ENCODE measurements around the gene CDC25B. TPM values are rescaled to one million over a fixed set of nuclear protein-coding genes. Genes with fewer than 3 reads are reported as not detected.

Gene CDC25B
- total and polyA plus RNA-seq, 10 of the 15 experiments (the other 5 are each of a cell fraction or from before 2014, with no cell fraction given): 4.6 to 58.8 (median 24.6) TPM

DNA sequence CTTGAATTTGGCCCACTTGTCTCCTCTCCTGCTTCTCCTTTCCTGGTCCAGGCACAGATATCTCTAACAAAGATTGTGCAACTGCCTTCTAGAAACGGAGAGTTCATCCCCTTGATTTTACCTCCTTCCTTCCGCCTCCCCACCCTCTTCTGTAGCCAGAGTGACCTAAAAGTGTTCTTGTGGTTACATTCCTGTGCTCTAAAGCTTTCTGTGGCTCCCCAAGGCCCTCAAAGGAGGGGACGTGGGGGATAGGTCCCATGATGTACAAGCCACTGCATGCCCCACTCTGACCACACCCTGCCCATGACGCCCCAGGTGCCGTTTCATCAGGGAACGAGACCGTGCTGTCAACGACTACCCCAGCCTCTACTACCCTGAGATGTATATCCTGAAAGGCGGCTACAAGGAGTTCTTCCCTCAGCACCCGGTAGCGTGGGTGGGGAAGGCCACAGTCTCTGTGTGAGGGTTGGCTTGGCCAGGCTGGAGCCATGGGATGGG, 8.2 kb downstream of the CDC25B start:
- DNase-seq (ENCODE audit: low read depth, low spot score): no peak
- Histone ChIP-seq H3K27me3 (replicated peaks in 1 of 2; ENCODE audit: control insufficient read depth in 2 of 2, insufficient read depth in 2 of 2, low read length in 1 of 2) (no peaks in the 10 kb centered on the region), H3K4me3 (no peak overlapping the region), H3K36me3 (ENCODE audit: control insufficient read depth in 2 of 2, insufficient read depth in 2 of 2, low read length in 1 of 2) (peaks cover 23 to 28% of the 10 kb centered on the region in 2 experiments), H3K9me3 (replicated peaks; ENCODE audit: control insufficient read depth, insufficient read depth, low read length) (no peaks in the 10 kb centered on the region), H2AFZ (ENCODE audit: control insufficient read depth, low read depth, low read length) (no peak overlapping the region), H3K79me2 (ENCODE audit: control insufficient read depth, insufficient read depth, low read length) (peaks cover 2% of the 10 kb centered on the region), H3K4me1 (ENCODE audit: control insufficient read depth, insufficient read depth, low read length) (peaks cover 21% of the 10 kb centered on the region), H3K4me2 (ENCODE audit: control insufficient read depth, insufficient read depth) (no peak overlapping the region), H4K20me1 (ENCODE audit: control insufficient read depth, insufficient read depth) (no peaks in the 10 kb centered on the region), H3K27ac (ENCODE audit: control insufficient read depth, insufficient read depth) (no peak overlapping the region), H3K9ac (ENCODE audit: control insufficient read depth, insufficient read depth, low read length) (no peak overlapping the region)
- ChIA-PET RAD21 (ENCODE audit: unreplicated experiment) (interaction anchor here (1.4 kb wide), 1 partner anchor 16 kb away, joined by 3 read pairs; the partner anchor contains the start of gene AP5S1), SMC1A (ENCODE audit: uncharacterized antibody, unreplicated experiment) (interaction anchor here (1.5 kb wide), 1 partner anchor 14 kb away, joined by 4 read pairs; no protein-coding TSS in a partner anchor), CTCF (no interaction called here), POLR2A (no interaction called here)
- TF ChIP-seq EP300 (IDR thresholded peaks at IDR 0.05; ENCODE audit: borderline replicate concordance in 1 of 2, control insufficient read depth in 1 of 2, low read depth in 2 of 2, low read length in 2 of 2): no peak
- TF ChIP-seq, protein P1, sequence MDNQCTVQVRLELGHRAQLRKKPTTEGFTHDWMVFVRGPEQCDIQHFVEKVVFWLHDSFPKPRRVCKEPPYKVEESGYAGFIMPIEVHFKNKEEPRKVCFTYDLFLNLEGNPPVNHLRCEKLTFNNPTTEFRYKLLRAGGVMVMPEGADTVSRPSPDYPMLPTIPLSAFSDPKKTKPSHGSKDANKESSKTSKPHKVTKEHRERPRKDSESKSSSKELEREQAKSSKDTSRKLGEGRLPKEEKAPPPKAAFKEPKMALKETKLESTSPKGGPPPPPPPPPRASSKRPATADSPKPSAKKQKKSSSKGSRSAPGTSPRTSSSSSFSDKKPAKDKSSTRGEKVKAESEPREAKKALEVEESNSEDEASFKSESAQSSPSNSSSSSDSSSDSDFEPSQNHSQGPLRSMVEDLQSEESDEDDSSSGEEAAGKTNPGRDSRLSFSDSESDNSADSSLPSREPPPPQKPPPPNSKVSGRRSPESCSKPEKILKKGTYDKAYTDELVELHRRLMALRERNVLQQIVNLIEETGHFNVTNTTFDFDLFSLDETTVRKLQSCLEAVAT (IDR thresholded peaks at IDR 0.05): no peak
- no peak for TF ChIP-seq MTA3 (IDR thresholded peaks at IDR 0.05; ENCODE audit: borderline replicate concordance, low read length)
- no peak for TF ChIP-seq ZBED1 (IDR thresholded peaks at IDR 0.05; ENCODE audit: borderline replicate concordance)
- no peak for TF ChIP-seq DPF2 (IDR thresholded peaks at IDR 0.05)
- TF ChIP-seq LARP7 (IDR thresholded peaks at IDR 0.05): no peak
- no peak for TF ChIP-seq HDAC6 (IDR thresholded peaks at IDR 0.05; ENCODE audit: unreplicated experiment)
- no peak for TF ChIP-seq ZNF622 (IDR thresholded peaks at IDR 0.05)
- no peak for TF ChIP-seq CHD1 (IDR thresholded peaks at IDR 0.05; ENCODE audit: low read depth, low read length)
- no peak for TF ChIP-seq ESRRA (IDR thresholded peaks at IDR 0.05; ENCODE audit: low read length)
- TF ChIP-seq ZZZ3 (IDR thresholded peaks at IDR 0.05; ENCODE audit: control insufficient read depth, insufficient read length, low read depth): no peak
- TF ChIP-seq CREM (IDR thresholded peaks at IDR 0.05; ENCODE audit: low read depth): no peak
- TF ChIP-seq, protein P2, sequence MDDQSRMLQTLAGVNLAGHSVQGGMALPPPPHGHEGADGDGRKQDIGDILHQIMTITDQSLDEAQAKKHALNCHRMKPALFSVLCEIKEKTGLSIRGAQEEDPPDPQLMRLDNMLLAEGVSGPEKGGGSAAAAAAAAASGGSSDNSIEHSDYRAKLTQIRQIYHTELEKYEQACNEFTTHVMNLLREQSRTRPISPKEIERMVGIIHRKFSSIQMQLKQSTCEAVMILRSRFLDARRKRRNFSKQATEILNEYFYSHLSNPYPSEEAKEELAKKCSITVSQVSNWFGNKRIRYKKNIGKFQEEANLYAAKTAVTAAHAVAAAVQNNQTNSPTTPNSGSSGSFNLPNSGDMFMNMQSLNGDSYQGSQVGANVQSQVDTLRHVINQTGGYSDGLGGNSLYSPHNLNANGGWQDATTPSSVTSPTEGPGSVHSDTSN (IDR thresholded peaks at IDR 0.05; ENCODE audit: insufficient replicate concordance, low read depth, low read length): no peak
- TF ChIP-seq EZH2 (IDR thresholded peaks at IDR 0.05; ENCODE audit: borderline replicate concordance, control insufficient read depth, low read depth, low read length): no peak
- TF ChIP-seq CBX5 (IDR thresholded peaks at IDR 0.05; ENCODE audit: low read depth): no peak
- TF ChIP-seq, protein P3, sequence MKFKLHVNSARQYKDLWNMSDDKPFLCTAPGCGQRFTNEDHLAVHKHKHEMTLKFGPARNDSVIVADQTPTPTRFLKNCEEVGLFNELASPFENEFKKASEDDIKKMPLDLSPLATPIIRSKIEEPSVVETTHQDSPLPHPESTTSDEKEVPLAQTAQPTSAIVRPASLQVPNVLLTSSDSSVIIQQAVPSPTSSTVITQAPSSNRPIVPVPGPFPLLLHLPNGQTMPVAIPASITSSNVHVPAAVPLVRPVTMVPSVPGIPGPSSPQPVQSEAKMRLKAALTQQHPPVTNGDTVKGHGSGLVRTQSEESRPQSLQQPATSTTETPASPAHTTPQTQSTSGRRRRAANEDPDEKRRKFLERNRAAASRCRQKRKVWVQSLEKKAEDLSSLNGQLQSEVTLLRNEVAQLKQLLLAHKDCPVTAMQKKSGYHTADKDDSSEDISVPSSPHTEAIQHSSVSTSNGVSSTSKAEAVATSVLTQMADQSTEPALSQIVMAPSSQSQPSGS (IDR thresholded peaks at IDR 0.05; ENCODE audit: low read length): no peak
- 87% methylated on average over 11 of the region's 11 CpGs for WGBS (ENCODE audit: insufficient coverage, insufficient replicate concordance, low lambda C conversion rate, missing lambda C conversion rate)
- in situ Hi-C loops (cut with MboI) (no loop called here), intact Hi-C loops (cut with micrococcal nuclease; ENCODE audit: unreplicated experiment) (no loop called here)
- BruUV-seq (replicated peaks): no TSS peak
- ATAC-seq: no peak
- FAIRE-seq: no peak

Measured in GM12878 (cell line).